ENCODE results near the gene BBS9.
A peak's percentile ranks its signal among the peaks of the same experiment; 100 is the strongest.
"Not testable (repeated sequence)": the region's sequence is repeated elsewhere in the genome, so short reads cannot be mapped to it uniquely, and the experiment has no call there.

The BBS9 gene

DNA sequence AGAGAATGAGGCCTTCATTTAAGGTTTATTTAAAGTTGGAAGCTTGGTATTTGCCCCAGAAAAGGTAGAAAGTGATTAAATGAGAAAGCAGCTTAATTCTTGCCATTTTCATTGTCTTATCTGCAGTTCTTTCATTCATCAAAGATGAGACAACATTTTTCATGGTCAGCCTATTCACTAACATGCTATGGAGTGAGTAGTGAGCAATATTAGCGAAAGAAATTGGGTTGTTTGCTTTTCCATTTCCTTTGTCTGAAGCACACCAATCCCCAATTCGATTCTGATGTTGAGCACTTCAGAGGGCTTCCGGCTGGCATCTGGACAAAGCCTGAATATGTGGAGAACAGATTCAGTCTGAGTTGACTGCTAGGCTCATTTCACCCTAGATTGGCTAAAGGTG, 317.2 kb downstream of the BBS9 start:
- no peak for DNase-seq
- in situ Hi-C loops (cut with HindIII; ENCODE audit: low pct_ligation_motif_present, low pct_unique_long_range_greater_than_20kb, low sequenced_read_pairs) = no loop called here

DNA sequence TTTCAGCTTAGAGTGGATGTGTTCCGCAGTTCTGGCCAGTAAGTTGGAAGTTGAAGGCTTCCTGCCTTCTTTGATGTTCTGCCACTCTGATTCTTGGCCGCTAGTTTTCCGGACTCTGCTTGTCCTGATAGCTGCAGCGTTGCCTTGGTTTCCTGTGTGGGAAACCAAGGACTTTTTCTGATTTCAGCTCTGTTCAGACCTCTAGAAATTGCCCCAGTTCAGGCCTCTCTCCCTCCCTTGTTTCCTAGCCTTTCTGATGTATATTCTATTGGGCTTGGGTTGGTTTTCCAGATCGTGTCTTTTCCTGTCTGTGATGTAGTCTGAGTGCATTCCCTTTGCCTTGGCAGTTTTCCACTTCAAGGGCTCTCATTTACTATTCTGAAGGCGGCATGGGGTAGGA, 318.7 kb downstream of the BBS9 start:
- no peak for DNase-seq
- in situ Hi-C loops (cut with HindIII; ENCODE audit: low pct_ligation_motif_present, low pct_unique_long_range_greater_than_20kb, low sequenced_read_pairs) = no loop called here

DNA sequence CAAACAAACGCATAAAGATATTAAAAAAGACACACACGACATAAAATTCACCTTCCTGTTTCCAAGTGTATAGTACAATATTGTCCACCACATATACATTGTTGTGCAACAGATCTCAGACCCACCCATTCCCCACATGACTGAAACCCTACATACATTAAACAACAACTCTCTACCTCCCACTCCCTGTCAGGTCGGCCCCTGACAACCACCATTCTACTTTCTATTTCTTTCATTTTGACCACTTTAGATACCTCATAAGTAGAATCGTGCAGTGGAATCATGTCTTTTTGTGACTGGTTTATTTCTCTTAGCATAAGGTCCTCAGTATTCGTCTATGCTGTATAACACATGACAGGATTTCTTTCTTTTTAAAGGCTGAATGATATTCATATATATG, 320.5 kb downstream of the BBS9 start:
- no peak for DNase-seq
- in situ Hi-C loops (cut with HindIII; ENCODE audit: low pct_ligation_motif_present, low pct_unique_long_range_greater_than_20kb, low sequenced_read_pairs) = no loop called here

DNA sequence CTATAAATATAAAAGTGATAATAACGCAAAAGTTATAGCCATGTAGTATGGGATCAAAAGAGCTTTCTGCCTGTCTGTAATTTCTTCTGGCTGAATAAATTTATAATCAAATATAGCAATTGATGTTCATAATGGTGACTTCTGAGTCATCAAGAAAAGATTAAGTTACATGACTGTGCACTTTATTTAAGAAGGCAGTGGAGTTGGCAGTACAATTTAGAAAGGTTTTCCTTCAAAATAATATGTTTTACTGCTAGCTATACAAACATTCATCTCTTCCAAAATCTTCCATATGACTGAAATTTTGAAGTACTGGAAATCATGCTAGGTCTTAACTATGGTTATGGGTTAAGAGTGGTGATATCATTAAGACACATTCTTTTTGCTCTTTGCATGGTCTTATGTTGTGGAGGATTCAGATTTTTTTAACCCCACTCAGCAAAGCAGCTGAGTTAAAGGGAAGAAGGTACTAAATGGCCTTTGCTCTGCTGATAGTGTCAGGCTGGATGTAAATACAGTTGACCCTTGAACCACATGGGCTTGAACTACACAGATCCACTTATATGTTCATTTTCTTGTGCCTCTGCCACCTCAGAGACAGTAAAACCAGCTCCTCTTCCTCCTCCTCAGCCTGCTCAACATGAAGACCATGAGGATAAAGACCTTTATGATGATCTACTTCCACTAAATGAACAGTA, 323.6 kb downstream of the BBS9 start:
- in situ Hi-C loops (cut with HindIII; ENCODE audit: low pct_ligation_motif_present, low pct_unique_long_range_greater_than_20kb, low sequenced_read_pairs) = no loop called here

DNA sequence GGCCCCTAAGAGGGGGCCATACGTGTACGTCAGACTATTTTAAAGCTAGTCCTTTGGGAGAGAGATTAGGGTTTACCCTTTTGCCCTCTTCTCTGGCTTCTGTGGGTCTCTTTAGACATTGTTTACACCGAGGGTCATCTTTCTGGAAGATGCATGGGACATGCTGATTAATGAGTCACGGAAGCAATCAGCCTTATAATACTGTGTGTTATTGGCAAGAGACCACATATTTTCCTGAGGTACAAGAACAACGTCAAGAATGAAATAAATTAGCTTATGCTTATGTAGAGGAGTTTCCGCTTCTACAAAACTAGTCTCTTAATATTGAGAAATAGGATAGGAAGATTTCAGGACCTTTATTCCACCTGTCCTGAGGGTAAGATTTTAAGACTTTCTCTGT, 327.7 kb downstream of the BBS9 start:
- in situ Hi-C loops (cut with HindIII; ENCODE audit: low pct_ligation_motif_present, low pct_unique_long_range_greater_than_20kb, low sequenced_read_pairs) = no loop called here

More for the DNA sequence above, 323.6 kb downstream of the BBS9 start:
- no peak for DNase-seq

DNA sequence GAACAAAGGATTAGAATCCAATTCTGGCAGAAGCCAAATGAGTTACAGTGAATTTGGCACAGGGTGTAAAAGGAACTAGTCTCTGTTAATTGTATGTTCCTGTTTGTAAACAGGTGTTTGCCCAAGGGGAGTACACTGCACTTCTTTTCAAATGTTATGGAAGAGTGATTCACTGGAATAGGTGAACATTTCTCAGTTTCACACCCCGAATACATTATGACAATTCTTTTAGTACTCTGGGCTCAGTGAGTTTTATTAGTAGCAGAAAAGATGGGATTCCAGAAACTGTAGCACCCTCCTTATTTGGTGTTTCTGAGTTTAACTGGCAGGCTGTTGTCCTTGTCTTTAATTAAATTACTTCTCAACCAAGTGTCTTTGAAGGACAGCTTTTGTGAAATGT, 329.2 kb downstream of the BBS9 start:
- DNase-seq = no peak
- in situ Hi-C loops (cut with HindIII; ENCODE audit: low pct_ligation_motif_present, low pct_unique_long_range_greater_than_20kb, low sequenced_read_pairs) = no loop called here

More for the DNA sequence above, 327.7 kb downstream of the BBS9 start:
- DNase-seq = no peak

DNA sequence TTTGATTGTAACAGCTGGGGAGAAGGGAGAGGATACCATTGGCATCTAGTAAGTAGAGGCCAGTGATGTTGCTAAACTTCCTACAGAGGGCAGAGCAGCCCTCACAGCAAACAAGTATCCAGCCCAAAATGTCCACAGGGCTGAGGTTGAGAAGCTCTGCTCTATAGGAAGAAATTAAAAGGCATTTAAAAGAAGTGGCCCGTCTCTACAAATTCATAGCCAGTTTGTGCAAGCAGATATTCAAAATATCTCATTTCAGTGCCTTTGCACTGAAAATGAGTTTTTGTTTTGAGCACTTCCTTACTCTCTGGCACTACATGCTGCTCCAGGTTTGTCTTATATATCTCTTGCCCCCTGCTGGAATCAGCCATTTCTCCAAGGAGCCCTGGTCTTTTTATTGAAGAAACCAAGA, 330.0 kb downstream of the BBS9 start:
- DNase-seq = peak; percentile 53
- in situ Hi-C loops (cut with HindIII; ENCODE audit: low pct_ligation_motif_present, low pct_unique_long_range_greater_than_20kb, low sequenced_read_pairs) = no loop called here

DNA sequence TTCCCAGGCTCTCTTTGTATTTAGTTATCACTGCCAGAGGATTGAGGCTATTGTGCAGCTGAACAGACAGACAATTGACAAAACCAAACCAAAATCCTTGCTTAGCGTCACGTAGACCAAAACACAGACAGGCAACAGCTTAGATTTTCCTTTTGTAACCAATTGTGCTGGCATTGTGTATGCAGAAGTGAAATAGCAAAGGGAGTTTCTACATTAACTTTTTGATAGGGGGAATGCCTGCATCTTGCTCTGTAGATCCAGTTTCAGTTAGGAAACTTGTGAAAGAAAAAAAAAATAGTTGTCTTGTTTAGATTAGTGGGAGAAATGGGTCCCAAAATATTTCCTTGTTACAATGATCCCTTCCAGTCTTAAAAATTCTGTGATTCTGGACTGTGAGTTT, 333.8 kb downstream of the BBS9 start:
- DNase-seq = no peak
- in situ Hi-C loops (cut with HindIII; ENCODE audit: low pct_ligation_motif_present, low pct_unique_long_range_greater_than_20kb, low sequenced_read_pairs) = no loop called here

DNA sequence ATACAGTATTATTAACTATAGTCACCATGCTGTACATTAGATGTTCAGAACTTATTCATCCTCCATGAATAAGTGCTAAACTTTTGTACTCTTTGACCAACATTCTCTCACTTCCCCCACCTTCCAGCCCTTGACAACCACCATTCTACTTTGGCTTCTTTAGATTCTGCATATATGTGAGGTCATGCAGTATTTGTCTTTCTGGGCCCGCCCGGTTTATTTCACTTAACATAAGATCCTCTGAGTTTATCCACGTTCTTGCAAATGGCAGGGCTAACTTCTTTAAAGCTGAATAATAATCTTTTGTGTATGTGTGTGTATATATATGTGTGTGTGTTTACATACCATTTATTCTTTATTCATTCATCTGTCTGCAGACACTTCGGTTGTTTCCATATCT, 336.8 kb downstream of the BBS9 start:
- DNase-seq = no peak
- in situ Hi-C loops (cut with HindIII; ENCODE audit: low pct_ligation_motif_present, low pct_unique_long_range_greater_than_20kb, low sequenced_read_pairs) = no loop called here

DNA sequence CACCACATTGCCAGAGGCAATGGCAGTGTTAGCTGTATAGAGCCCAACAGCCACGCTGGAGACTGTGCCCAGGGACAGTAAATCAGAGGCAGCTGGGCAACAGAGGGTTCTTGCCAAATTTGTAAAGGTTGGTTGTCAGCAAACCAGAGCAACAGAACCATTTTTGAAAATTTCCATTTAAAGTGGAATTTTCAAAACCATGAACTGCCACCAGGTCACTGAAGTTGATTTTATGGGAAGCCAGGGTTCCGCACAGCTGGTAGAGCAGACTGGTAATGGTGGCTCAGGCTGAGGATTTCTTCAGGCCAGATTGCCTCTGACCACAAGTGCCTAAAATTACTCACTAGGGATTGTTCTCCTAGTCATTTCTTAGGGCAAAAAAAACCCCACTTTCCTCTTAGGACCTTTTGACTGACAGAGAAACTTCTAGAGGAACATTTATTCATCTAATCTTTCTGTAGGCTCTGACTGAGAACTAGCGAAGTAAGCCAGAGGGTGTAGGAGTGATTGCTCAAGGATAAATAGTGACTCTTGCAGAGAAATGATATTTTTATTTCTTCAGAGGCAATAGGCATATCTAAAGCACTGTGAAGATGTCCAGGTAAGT, 342.4 kb downstream of the BBS9 start:
- DNase-seq = no peak
- in situ Hi-C loops (cut with HindIII; ENCODE audit: low pct_ligation_motif_present, low pct_unique_long_range_greater_than_20kb, low sequenced_read_pairs) = no loop called here

DNA sequence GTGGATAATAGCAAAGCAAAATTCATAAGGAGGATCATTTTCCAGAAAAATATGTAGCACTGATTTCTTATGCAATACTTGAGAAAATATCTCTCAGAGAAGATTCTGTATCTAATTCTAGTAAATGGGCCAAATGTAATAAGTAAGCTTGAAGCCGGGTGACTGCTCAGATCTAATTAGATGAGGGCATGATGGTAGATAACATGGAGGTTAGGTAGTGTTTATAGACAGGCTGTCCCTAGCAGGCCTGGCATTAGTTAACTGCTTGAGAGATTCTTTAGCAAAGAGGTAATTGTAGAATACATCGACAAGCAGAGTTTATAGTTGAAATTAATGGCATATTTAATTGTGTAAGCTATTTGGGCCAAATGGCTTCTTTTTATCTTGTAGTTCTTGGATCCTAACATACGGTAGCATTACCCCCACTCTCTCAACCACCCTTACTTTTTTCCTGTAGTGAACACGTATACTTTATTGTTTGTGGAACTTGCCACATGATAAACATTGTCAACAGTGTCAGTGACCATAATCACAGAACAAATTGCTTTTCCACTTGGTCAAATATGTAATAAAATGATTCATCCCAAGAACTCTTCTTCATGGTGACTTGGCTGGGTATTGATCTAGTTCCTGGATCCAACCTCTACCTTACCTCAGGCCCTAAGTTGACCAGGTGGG, 343.1 kb downstream of the BBS9 start:
- DNase-seq = no peak
- in situ Hi-C loops (cut with HindIII; ENCODE audit: low pct_ligation_motif_present, low pct_unique_long_range_greater_than_20kb, low sequenced_read_pairs) = no loop called here

DNA sequence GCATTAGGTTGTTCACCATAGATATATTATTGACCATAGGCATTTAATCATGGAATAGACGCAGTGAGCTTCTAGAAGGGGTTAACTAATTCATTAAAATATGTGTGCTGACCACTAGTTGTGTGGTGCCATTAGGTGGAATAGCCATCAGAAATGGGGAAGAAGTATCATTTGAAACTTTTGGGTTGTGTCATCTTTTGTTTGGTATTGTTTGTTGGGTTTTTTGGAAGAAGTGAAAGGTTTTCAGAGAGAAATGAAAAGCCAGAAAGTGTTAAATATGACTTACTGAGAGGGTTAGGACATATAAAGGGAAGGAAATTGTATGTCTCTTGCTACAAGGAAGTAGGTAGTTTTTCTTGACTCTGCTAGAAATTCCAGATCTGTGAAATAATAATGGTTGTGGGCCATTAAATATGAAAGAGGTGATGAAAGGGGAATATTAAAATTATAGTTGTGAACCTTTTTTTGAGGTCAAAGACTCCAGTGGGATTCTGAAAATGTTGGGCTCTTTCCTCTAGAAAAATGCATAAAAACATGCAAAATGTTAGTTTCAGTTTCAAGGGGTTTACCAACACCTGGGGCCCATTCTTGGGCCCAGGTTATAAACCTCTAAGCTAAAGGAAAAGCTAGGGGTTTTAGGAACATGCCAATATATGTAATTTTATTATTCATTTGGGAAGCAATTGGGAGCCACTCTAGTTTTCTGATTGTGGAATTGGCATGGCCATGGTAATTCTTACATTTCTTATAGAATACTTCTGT, 348.5 kb downstream of the BBS9 start:
- no peak for DNase-seq
- in situ Hi-C loops (cut with HindIII; ENCODE audit: low pct_ligation_motif_present, low pct_unique_long_range_greater_than_20kb, low sequenced_read_pairs) = no loop called here

DNA sequence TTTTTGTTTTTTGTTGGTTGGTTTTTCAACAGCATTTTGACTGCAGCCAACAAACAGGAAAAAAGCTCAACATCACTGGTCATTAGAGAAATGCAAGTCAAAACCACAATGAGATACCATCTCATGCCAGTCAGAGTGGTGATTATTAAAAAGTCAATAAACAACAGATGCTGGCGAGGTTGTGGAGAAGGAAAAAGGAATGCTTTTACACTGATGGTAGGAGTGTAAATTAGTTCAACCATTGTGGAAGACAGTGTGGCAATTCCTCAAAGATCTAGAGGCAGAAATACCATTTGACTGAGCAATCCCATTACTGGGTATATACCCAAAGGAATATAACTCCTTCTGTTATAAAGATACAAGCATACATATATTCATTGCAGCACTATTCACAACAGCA, 355.1 kb downstream of the BBS9 start:
- in situ Hi-C loops (cut with HindIII; ENCODE audit: low pct_ligation_motif_present, low pct_unique_long_range_greater_than_20kb, low sequenced_read_pairs) = not testable (repeated sequence)

DNA sequence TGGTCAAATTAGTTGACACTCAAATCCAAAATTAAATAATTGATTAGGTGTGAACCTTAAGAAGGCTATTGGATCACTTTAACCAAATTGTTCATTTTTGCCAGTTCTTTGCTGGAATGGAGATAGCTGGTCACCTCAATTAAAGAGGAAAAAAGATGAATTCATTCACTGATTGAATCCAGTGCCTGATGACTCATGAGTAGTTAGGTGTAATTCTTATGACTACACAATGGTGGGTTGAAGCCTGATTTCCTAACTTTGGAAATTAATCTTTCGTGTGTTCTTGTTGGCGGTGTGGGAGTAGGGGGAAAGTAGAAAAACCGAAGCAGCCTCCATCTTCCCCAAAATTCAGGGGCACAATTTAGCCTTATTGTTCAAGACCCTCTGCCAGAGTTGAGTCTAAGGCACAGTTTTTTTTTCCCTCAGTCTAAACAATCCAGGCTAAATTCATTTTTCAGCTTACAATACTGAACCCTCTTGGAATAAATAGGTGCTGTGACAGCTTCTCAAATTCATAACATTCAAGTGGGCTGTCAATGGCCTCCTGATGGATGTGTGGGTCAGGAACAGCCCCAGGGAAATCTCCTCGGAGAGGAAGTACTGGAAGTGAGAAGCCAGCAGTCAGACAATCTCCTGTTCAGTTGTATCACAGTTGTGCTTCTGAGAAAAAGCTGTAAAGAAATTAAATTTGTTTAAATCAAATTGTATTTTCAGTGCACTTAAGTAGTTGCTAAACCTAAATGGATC, 356.6 kb downstream of the BBS9 start:
- in situ Hi-C loops (cut with HindIII; ENCODE audit: low pct_ligation_motif_present, low pct_unique_long_range_greater_than_20kb, low sequenced_read_pairs) = no loop called here
- DNase-seq = no peak

More for the DNA sequence above, 355.1 kb downstream of the BBS9 start:
- DNase-seq = not testable (repeated sequence)

DNA sequence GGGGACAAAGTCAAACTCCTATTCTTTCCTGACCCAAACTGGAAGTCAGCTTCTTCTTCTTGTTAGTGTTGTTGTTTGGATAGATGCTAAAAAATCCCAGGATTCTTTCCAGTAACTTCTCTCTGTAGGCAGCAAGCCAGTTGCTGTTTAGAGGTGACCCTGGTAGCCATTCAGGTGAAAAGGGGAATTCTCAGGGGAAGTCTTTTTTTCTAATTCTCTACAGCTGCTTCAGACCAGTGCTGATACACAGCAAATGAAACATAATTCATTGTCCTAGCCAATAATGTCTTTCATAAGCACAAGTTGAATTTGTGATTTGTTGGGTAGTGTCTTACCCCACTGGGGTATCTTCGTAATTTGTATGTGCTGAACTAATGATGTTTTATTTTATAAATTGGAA, 357.3 kb downstream of the BBS9 start:
- in situ Hi-C loops (cut with HindIII; ENCODE audit: low pct_ligation_motif_present, low pct_unique_long_range_greater_than_20kb, low sequenced_read_pairs) = no loop called here
- DNase-seq = no peak

DNA sequence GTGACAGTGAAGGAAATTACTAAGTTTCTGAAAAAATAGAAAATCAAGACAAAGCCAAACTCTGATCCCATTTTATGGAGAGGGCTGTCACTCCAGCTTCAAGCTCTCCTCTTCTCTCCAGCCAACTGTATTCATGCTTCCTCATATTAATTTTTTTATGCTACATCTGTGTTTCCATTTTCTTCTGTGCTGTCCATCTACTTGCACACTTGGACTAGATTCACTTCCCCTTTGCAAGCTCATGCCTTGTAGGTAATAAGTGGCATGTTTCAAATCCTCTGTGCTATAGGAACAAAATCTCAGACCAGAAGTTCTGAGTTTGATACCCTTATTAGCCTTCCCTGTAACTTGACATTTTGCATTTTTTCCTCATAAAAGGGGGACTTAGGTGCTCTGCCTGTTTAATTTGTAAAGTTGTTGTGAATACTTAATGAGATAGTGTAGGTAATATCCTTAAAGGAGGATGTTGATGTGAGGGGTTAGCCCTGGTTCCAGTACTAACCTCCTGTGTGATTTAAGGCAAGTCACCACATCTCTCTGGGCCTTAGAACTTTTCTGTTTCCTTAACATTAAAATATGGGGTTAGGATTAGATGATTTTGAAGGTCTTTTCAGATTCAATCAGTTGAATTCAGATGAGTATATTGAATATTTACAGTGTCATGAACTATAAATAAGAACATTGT, 358.8 kb downstream of the BBS9 start:
- in situ Hi-C loops (cut with HindIII; ENCODE audit: low pct_ligation_motif_present, low pct_unique_long_range_greater_than_20kb, low sequenced_read_pairs) = no loop called here
- no peak for DNase-seq

DNA sequence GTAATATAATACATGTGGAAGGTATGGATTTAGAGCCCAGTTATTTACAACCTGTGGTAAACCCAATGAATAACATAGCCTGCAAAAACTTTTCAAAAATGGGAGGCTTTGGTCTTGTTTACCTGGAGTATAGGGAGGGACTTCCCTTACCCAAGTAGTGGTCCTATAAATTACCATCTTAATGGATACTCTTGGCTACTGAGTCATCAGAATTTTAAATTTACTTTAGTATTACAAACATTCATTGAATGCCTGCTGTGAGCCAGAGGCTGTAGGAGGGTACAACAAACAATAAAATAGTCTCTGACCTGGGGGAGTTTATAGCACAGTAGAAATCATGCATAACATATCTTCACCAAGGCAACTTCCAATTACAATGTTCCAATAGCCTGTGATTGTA, 365.1 kb downstream of the BBS9 start:
- DNase-seq = no peak
- in situ Hi-C loops (cut with HindIII; ENCODE audit: low pct_ligation_motif_present, low pct_unique_long_range_greater_than_20kb, low sequenced_read_pairs) = no loop called here

DNA sequence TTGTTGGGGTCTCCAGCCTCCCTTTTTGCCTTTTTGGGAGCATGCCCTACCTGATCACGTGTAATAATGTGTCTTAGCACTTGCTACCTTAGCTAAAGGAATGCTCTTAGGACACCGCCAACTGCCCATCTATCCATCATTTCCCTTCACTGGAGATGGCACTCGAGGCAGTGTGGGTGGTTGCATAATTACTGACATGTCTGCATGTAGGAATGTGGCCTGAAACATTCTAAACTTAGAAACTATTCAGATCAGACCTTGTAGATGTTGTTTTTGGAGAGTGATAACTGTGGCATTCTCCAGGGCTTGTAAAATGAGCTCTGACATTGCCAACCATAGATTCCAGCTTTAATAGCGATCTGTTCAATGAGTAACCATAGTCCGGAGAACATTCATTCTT, 365.8 kb downstream of the BBS9 start:
- DNase-seq = no peak
- in situ Hi-C loops (cut with HindIII; ENCODE audit: low pct_ligation_motif_present, low pct_unique_long_range_greater_than_20kb, low sequenced_read_pairs) = no loop called here
